ENCODE measurements around the gene ATP6V0D1. TPM values are rescaled to one million over a fixed set of nuclear protein-coding genes. Genes with fewer than 3 reads are reported as not detected.
A peak's percentile ranks its signal among the peaks of the same experiment; 100 is the strongest.

ATP6V0D1 gene
- total and polyA plus RNA-seq, 2 experiments from 2014 or later = 20.6 to 68.7 TPM

DNA sequence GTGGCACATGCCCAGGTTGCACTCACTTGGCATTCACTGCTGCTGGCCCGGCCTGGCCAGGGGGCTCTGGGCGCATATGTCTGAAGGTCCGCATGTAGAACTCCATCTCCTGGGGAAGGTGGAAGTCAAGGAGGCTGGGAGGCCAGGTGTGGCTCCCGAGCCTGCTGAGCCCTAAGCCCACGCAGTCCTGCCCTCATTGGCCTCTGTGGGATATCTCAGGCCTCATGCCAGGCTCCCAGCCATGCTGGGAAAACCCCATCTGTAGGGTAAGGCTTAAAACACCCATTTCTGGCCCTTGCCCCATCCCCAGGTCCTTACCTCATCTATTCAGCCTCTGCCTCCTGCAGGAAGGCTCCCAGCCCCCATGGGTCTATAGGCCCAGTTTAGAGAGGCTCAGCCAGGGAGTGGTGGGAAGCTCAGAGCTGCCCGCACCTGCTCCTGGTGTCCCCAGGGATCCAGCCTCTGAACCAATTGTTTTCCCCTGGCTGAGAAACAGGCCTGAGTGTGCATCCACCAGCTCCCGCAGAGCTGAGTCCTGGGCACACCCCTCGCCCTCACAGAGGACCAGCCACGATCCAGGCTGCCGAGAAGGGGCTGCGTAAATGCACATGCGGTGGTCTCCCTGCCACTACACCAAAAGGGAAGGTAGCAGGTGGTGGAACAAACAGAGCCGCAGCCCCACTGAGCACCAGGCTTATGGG lies 85.3 kb downstream of the ATP6V0D1 start:
- Histone ChIP-seq H3K4me1 (ENCODE audit: insufficient read depth) (peaks cover 34% of the 10 kb centered on the region), H4K20me1 (replicated peaks; ENCODE audit: insufficient read depth) (no peaks in the 10 kb centered on the region), H3F3A (replicated peaks; ENCODE audit: low read depth) (0 out of 2 replicates have a peak, but pooled peaks cover 10% of the 10 kb centered on the region), H3K36me3 (ENCODE audit: insufficient read depth) (no peaks in the 10 kb centered on the region), H3K4me2 (peak overlapping the region; percentile 83), H2AFZ (peak overlapping the region; percentile 69; the same call in 1 of the 2 replicates), H3K27ac (ENCODE audit: low read depth) (no peak overlapping the region), H3K9me2 (ENCODE audit: insufficient read depth) (no peaks in the 10 kb centered on the region), H3K27me3 (ENCODE audit: insufficient read depth) (peaks cover 45% of the 10 kb centered on the region), H3K79me2 (replicated peaks; ENCODE audit: insufficient read depth) (no peaks in the 10 kb centered on the region), H3K4me3 (peak overlapping the region; percentile 53)
- H3K9me3 Mint-ChIP-seq = no peaks in the 10 kb centered on the region
- H3K36me3 Mint-ChIP-seq (ENCODE audit: low read depth) = no peaks in the 10 kb centered on the region
- peak; percentile 13 for TF ChIP-seq EZH2 (IDR thresholded peaks at IDR 0.05; ENCODE audit: low read depth, unreplicated experiment)
- TF ChIP-seq, protein P1, sequence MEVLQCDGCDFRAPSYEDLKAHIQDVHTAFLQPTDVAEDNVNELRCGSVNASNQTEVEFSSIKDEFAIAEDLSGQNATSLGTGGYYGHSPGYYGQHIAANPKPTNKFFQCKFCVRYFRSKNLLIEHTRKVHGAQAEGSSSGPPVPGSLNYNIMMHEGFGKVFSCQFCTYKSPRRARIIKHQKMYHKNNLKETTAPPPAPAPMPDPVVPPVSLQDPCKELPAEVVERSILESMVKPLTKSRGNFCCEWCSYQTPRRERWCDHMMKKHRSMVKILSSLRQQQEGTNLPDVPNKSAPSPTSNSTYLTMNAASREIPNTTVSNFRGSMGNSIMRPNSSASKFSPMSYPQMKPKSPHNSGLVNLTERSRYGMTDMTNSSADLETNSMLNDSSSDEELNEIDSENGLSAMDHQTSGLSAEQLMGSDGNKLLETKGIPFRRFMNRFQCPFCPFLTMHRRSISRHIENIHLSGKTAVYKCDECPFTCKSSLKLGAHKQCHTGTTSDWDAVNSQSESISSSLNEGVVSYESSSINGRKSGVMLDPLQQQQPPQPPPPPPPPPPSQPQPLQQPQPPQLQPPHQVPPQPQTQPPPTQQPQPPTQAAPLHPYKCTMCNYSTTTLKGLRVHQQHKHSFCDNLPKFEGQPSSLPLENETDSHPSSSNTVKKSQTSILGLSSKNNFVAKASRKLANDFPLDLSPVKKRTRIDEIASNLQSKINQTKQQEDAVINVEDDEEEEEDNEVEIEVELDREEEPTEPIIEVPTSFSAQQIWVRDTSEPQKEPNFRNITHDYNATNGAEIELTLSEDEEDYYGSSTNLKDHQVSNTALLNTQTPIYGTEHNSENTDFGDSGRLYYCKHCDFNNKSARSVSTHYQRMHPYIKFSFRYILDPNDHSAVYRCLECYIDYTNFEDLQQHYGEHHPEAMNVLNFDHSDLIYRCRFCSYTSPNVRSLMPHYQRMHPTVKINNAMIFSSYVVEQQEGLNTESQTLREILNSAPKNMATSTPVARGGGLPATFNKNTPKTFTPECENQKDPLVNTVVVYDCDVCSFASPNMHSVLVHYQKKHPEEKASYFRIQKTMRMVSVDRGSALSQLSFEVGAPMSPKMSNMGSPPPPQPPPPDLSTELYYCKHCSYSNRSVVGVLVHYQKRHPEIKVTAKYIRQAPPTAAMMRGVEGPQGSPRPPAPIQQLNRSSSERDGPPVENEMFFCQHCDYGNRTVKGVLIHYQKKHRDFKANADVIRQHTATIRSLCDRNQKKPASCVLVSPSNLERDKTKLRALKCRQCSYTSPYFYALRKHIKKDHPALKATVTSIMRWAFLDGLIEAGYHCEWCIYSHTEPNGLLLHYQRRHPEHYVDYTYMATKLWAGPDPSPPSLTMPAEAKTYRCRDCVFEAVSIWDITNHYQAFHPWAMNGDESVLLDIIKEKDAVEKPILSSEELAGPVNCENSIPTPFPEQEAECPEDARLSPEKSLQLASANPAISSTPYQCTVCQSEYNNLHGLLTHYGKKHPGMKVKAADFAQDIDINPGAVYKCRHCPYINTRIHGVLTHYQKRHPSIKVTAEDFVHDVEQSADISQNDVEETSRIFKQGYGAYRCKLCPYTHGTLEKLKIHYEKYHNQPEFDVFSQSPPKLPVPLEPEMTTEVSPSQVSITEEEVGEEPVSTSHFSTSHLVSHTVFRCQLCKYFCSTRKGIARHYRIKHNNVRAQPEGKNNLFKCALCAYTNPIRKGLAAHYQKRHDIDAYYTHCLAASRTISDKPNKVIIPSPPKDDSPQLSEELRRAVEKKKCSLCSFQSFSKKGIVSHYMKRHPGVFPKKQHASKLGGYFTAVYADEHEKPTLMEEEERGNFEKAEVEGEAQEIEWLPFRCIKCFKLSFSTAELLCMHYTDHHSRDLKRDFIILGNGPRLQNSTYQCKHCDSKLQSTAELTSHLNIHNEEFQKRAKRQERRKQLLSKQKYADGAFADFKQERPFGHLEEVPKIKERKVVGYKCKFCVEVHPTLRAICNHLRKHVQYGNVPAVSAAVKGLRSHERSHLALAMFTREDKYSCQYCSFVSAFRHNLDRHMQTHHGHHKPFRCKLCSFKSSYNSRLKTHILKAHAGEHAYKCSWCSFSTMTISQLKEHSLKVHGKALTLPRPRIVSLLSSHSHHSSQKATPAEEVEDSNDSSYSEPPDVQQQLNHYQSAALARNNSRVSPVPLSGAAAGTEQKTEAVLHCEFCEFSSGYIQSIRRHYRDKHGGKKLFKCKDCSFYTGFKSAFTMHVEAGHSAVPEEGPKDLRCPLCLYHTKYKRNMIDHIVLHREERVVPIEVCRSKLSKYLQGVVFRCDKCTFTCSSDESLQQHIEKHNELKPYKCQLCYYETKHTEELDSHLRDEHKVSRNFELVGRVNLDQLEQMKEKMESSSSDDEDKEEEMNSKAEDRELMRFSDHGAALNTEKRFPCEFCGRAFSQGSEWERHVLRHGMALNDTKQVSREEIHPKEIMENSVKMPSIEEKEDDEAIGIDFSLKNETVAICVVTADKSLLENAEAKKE (CRISPR knock-in tag; IDR thresholded peaks at IDR 0.05) = no peak
- TF ChIP-seq CREB1 (CRISPR knock-in tag; IDR thresholded peaks at IDR 0.05; ENCODE audit: low read depth) = no peak
- no peak for TF ChIP-seq ZNF331 (CRISPR knock-in tag; IDR thresholded peaks at IDR 0.05; ENCODE audit: low read depth)
- no peak for TF ChIP-seq ETS1 (IDR thresholded peaks at IDR 0.05)
- H3K4me3 Mint-ChIP-seq = peak overlapping the region; percentile 14; the same call in 1 of the 3 replicates
- ATAC-seq = peak; percentile 1
- peaks cover 57% of the 10 kb centered on the region for H3K27me3 Mint-ChIP-seq (ENCODE audit: insufficient read depth, low read depth, poor library complexity)
- no peak for DNase-seq (ENCODE audit: low spot score)
- peaks cover 21% of the 10 kb centered on the region for H3K4me1 Mint-ChIP-seq
- no peak overlapping the region for H3K27ac Mint-ChIP-seq
